Liver (tissue), 9 donors: ENCODE results near the gene SPTB. TPM values are rescaled to one million over a fixed set of nuclear protein-coding genes. Genes with fewer than 3 reads are reported as not detected.

Source experiments
- DNase-seq: peaks from one replicate; pipeline ENCODE4 v3.0.0-alpha.2; 2017; ENCODE audit warnings: low spot score
- H3K27ac ChIP-seq, 2 donors: one replicate each; pipeline ENCODE4 v1.7.0; 2013; ENCODE audit warnings: inconsistent platforms in 2 of 2, low read length in 2 of 2, control low read depth in 1 of 2, low read depth in 1 of 2, mild to moderate bottlenecking in 1 of 2
- H3K27me3 ChIP-seq, 4 donors: one replicate each; pipeline versions ENCODE4 v1.6.1 to v1.7.0; 2013; ENCODE audit warnings: low read length in 3 of 4, inconsistent platforms in 1 of 4, mild to moderate bottlenecking in 1 of 4, moderate library complexity in 1 of 4; ENCODE audit not compliant: control insufficient read depth in 4 of 4, insufficient read depth in 4 of 4
- H3K36me3 ChIP-seq, 4 donors: one replicate each; pipeline versions ENCODE4 v1.6.1 to v1.7.0; 2013; ENCODE audit warnings: low read length in 3 of 4, mild to moderate bottlenecking in 3 of 4, low read depth in 1 of 4, moderate library complexity in 1 of 4; ENCODE audit not compliant: control insufficient read depth in 4 of 4, insufficient read depth in 3 of 4
- H3K4me1 ChIP-seq, 4 donors: one replicate each; pipeline versions ENCODE4 v1.6.1 to v1.7.0; 2013; ENCODE audit warnings: low read length in 3 of 4, mild to moderate bottlenecking in 3 of 4, moderate library complexity in 1 of 4; ENCODE audit not compliant: control insufficient read depth in 4 of 4, insufficient read depth in 4 of 4
- H3K4me3 ChIP-seq, 3 donors: one replicate each; pipeline versions ENCODE4 v1.6.1 to v1.7.0; 2013; ENCODE audit warnings: low read length in 3 of 3, control low read depth in 1 of 3, low read depth in 1 of 3, mild to moderate bottlenecking in 1 of 3
- H3K9ac ChIP-seq, 2 donors: one replicate each; pipeline ENCODE4 v1.7.0; 2013; ENCODE audit warnings: low read length in 2 of 2, mild to moderate bottlenecking in 2 of 2, moderate library complexity in 2 of 2, control low read depth in 1 of 2, low read depth in 1 of 2
- H3K9me3 ChIP-seq, 4 donors: one replicate each; pipeline versions ENCODE4 v1.6.1 to v1.7.0; 2013; ENCODE audit warnings: low read length in 3 of 4; ENCODE audit not compliant: control insufficient read depth in 4 of 4
- ATF3 ChIP-seq: IDR thresholded peaks from 2 replicates; pipeline ENCODE4 v1.6.1; 2016; ENCODE audit warnings: antibody characterized with exemption
- FOXA1 ChIP-seq: IDR thresholded peaks from 2 replicates; pipeline ENCODE4 v1.6.1; 2016; ENCODE audit warnings: antibody characterized with exemption
- FOXA2 ChIP-seq: IDR thresholded peaks from 2 replicates; pipeline ENCODE4 v1.6.1; 2016; ENCODE audit warnings: antibody characterized with exemption
- GABPA ChIP-seq, 2 donors: IDR thresholded peaks in 1 of 2; conservative IDR thresholded peaks in 1 of 2; 2 replicates each; pipeline ENCODE4 v1.6.1; 2016; ENCODE audit warnings: antibody characterized with exemption in 2 of 2, mild to moderate bottlenecking in 1 of 2, moderate library complexity in 1 of 2
- HNF4G ChIP-seq: IDR thresholded peaks from 2 replicates; pipeline ENCODE4 v1.6.1; 2016; ENCODE audit warnings: antibody characterized with exemption
- JUND ChIP-seq, 2 donors: IDR thresholded peaks; 2 replicates each; pipeline ENCODE4 v1.6.1; 2016; ENCODE audit warnings: antibody characterized with exemption in 2 of 2
- MAX ChIP-seq: IDR thresholded peaks from 2 replicates; pipeline ENCODE4 v1.6.1; 2016; ENCODE audit warnings: antibody characterized with exemption
- NR2F2 ChIP-seq: IDR thresholded peaks from 2 replicates; pipeline ENCODE4 v1.6.1; 2016; ENCODE audit warnings: antibody characterized with exemption
- RAD21 ChIP-seq, 2 donors: IDR thresholded peaks; 2 replicates each; pipeline ENCODE4 v1.6.1; 2016; ENCODE audit warnings: antibody characterized with exemption in 2 of 2, mild to moderate bottlenecking in 2 of 2
- RXRA ChIP-seq, 2 donors: IDR thresholded peaks; 2 replicates each; pipeline ENCODE4 v1.6.1; 2017 to 2018; ENCODE audit warnings: antibody characterized with exemption in 2 of 2, mild to moderate bottlenecking in 1 of 2
- SP1 ChIP-seq: IDR thresholded peaks from 2 replicates; pipeline ENCODE4 v1.6.1; 2018; ENCODE audit warnings: antibody characterized with exemption, mild to moderate bottlenecking
- TAF1 ChIP-seq: conservative IDR thresholded peaks from 2 replicates; pipeline ENCODE4 v1.6.1; 2016; ENCODE audit warnings: antibody characterized with exemption, mild to moderate bottlenecking
- YY1 ChIP-seq: IDR thresholded peaks from 2 replicates; pipeline ENCODE4 v1.6.1; 2016; ENCODE audit warnings: antibody characterized with exemption, mild to moderate bottlenecking
- ZBTB33 ChIP-seq: IDR thresholded peaks from 2 replicates; pipeline ENCODE4 v1.6.1; 2016; ENCODE audit warnings: antibody characterized with exemption
- WGBS: extraction: QIAGEN DNeasy Blood & Tissue Kit; methylation state at CpG from one replicate; pipeline ENCODE4 v1.1.7; 2013; 5-methylcytosine and 5-hydroxymethylcytosine counted together
- polyA plus RNA-seq, 2 donors: library from polyadenylated mRNA; stranded (reverse) in 1 of 2; unstranded in 1 of 2; fragments of 200-250 nt in 1 of 2; fragments of >200 nt in 1 of 2; fragmentation: Nextera tagmentation in 1 of 2; extraction: Ambion mirVana in 1 of 2; gene quantifications; one replicate each; pipeline versions ENCODE4 v1.2.1 to v1.2.3, GENCODE V29; 2013 to 2015
- total RNA-seq, 2 donors: library from RNA; depleted of rRNA; stranded (reverse); fragments of >200 nt; gene quantifications; one replicate each; pipeline ENCODE4 v1.2.3, GENCODE V29; 2014
- TF ChIP-seq, protein P1 (sequence below): IDR thresholded peaks from 2 replicates; pipeline ENCODE4 v1.6.1; 2016; ENCODE audit warnings: antibody characterized with exemption, mild to moderate bottlenecking
- donor health status: healthy.
- donor health status: healthy.
- donor health status: healthy.
- donor health status: healthy.
- donor health status: healthy.

The SPTB gene
- total and polyA plus RNA-seq, 4 donors: 0.12 to 332 (median 0.26) TPM

DNA sequence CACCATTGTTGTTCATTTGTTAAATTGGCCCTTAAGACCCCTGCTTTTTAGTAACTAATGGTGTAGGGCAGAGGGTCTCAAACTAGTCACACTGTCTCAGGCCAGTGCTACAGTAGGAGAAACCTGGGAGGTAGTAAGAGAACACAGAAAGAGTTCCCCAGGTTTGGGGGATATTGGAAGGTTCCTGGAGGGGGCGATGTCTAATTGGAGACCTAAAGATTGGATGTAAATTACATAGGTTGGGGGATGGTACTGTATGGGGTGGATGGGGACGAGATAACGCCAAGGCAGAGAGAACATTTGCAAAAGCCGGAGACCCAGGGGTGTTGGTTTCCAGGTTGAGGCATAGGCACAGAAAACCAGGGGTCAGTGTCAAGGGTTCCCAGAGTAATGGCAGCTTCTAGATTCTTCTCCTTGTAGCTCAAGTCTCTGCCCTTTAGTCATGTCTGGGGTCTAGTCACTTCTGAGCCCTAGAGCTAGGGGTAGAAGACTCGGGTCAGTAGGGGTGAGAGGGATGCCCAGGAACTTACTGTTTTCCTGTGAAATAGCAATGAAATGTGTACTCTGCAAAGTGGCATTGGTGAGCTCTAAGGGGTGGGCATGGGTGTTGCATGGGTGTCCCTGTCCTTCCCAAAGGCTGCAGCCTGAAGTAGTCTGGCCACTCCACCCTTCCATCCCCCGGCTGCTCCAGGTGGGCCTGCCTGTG lies 153.7 kb downstream of the SPTB start (continued):
- TF ChIP-seq ZBTB33 (no peak), RXRA (IDR thresholded peaks at IDR 0.05) (no peak), JUND (IDR thresholded peaks at IDR 0.05) (no peak), TAF1 (no peak), MAX (no peak), FOXA1 (no peak), RAD21 (IDR thresholded peaks at IDR 0.05) (no peak), NR2F2 (no peak), YY1 (no peak)

DNA sequence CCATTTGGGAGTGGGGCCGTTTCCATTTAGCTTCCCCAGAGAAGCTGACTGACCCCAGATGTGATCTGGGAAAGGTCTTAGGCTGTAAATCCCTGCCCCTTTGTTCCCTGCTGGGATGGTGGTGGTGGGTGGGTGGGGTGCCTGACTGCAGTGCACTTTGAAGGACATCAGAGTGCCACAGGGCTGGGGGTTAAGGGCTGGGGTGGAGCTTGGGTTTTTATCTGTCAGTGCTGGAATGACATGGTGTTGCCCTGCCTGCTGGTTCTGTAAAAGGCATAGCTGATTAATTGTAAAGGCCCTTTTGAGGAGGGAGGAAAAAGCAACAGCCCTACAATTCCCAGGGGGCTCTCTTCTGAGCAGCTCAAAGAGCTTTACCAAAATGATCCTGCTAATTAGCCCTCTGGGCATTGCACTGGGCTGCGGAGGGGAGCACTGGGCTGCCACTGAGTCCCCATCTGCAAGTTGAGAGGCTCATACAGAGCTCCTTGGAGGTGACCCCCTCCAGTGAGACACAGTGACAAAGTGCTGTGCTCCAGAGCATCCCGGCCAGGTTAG lies 154.4 kb downstream of the SPTB start:
- no peak for DNase-seq
- Histone ChIP-seq H3K27me3 (no peaks in the 10 kb centered on the region), H3K27ac (peak overlapping the region in 1 of 2 donors; percentile 17), H3K9me3 (no peaks in the 10 kb centered on the region), H3K4me3 (no peak overlapping the region), H3K36me3 (peaks cover 6 to 19% (median 11%) of the 10 kb centered on the region in 4 donors), H3K9ac (no peak overlapping the region), H3K4me1 (peaks cover 3 to 32% (median 19%) of the 10 kb centered on the region in 4 donors)
- TF ChIP-seq TAF1: no peak
- TF ChIP-seq YY1: no peak
- no peak for TF ChIP-seq ATF3
- TF ChIP-seq RAD21 (IDR thresholded peaks at IDR 0.05): no peak
- TF ChIP-seq GABPA (IDR thresholded peaks at IDR 0.05 in 1 of 2, conservative IDR thresholded peaks at IDR 0.05 in 1 of 2): no peak
- no peak for TF ChIP-seq MAX
- no peak for TF ChIP-seq HNF4G
- TF ChIP-seq JUND (IDR thresholded peaks at IDR 0.05): no peak
- 76% methylated on average over 3 of the region's 3 CpGs for WGBS

DNA sequence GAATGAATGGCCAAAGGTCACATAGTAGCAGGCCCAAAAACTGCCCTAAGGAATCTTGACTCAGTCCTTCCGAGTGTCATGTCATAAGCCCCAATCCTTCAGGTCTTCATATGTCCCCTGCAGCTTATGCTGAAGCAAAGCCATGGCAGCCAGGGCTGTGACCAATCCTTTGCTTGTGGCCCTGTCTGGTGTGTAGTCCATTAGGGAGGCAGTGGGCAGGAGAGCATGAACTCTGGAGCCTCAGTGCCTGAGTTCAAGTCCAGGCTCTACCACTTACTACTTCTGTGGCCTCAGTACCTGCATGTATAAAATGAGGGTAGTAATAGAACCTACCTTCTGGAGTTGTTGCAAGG lies 155.2 kb downstream of the SPTB start:
- WGBS: 87% methylated on average over 1 of the region's 1 CpG
- no peak for DNase-seq
- Histone ChIP-seq H3K9me3 (no peaks in the 10 kb centered on the region), H3K4me3 (no peak overlapping the region), H3K27me3 (no peaks in the 10 kb centered on the region), H3K36me3 (peaks cover 6 to 18% (median 11%) of the 10 kb centered on the region in 4 donors), H3K9ac (no peak overlapping the region), H3K27ac (no peak overlapping the region), H3K4me1 (peaks cover 6 to 39% (median 26%) of the 10 kb centered on the region in 4 donors)
- no peak for TF ChIP-seq SP1
- TF ChIP-seq FOXA1: no peak
- TF ChIP-seq RAD21 (IDR thresholded peaks at IDR 0.05): no peak
- no peak for TF ChIP-seq NR2F2
- no peak for TF ChIP-seq FOXA2
- TF ChIP-seq, protein P1, sequence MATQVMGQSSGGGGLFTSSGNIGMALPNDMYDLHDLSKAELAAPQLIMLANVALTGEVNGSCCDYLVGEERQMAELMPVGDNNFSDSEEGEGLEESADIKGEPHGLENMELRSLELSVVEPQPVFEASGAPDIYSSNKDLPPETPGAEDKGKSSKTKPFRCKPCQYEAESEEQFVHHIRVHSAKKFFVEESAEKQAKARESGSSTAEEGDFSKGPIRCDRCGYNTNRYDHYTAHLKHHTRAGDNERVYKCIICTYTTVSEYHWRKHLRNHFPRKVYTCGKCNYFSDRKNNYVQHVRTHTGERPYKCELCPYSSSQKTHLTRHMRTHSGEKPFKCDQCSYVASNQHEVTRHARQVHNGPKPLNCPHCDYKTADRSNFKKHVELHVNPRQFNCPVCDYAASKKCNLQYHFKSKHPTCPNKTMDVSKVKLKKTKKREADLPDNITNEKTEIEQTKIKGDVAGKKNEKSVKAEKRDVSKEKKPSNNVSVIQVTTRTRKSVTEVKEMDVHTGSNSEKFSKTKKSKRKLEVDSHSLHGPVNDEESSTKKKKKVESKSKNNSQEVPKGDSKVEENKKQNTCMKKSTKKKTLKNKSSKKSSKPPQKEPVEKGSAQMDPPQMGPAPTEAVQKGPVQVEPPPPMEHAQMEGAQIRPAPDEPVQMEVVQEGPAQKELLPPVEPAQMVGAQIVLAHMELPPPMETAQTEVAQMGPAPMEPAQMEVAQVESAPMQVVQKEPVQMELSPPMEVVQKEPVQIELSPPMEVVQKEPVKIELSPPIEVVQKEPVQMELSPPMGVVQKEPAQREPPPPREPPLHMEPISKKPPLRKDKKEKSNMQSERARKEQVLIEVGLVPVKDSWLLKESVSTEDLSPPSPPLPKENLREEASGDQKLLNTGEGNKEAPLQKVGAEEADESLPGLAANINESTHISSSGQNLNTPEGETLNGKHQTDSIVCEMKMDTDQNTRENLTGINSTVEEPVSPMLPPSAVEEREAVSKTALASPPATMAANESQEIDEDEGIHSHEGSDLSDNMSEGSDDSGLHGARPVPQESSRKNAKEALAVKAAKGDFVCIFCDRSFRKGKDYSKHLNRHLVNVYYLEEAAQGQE: no peak
- no peak for TF ChIP-seq ZBTB33
- no peak for TF ChIP-seq HNF4G
- TF ChIP-seq ATF3: no peak
